Measurements from ENCODE around the gene TTC31.

Gene TTC31

DNA sequence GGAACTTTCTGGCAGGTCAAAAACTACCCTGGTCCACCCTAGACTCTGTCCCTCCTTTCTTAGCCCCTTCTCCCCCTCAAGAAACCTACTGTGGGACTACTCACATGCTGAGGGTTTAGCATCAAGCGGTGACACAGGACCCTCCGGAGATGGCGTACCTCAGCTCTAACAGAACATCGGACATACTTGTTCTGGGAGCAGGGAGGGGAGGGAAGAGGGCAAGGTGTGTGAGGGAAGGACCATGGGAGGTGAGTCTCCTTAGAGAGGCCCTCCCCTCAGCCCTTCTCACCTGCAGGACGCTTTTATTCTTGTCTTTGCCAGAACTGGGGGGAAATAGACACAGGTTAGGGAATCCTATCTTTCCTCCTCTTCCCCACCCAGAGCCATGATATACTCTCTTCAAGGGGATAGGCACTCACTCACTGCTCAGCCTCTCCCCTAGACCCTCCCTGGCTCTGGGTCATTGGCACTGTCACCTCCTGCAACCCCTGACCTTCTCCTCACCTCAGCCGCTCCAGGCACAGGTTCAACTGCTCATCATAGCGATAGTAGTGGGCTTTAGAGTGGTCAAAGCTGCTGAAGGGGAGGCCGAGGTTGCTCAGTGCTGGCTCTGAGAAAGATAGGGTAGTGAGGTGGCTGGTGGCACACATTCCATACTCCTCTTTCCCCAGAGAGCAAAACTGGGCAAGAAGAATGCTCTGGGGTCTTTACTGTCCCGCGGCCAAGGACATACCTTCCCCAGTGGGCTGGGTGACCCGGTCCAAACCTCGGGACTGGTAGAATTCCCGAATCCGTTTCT, 22.8 kb downstream of the TTC31 start:
- no peak for DNase-seq

GRCh38 chr2:74507145-74507925, 24.5 kb downstream of the TTC31 start, which contains the start of gene PCGF1:
TSS of gene PCGF1 (minus strand) at chr2:74507695. CDS start at chr2:74507668, 27 bp downstream.
- peak; percentile 99 for DNase-seq

DNA sequence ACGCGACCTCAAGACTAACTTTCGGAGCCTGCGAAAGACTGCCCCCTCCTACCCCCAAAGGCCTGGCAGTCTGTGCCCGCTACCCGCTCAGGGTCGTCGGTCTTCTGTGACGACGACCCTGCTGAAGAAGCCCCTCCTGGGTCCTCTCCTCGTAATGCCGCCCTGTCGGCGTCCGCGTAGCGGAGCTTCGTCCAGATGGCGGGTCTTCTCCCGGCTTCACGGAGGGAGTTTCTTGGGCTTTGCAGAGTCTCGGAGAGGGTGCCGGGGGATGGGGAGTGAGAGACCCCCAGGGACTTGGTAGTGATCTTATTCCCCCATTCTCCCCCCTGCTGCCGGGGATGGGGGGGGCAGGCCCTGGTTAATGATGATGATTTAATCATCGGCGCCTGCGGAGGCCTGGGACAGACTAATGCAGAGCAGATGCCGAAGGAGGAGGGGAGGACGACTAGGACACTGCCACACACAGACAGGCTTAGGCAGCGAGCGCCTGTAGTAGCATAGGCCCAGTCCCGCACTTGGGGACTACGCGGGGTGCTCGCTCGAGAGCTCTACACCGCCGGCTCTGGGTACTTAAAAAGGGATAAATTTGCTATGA, 25.1 kb downstream of the TTC31 start:
- peak in 1 of 2 experiments; percentile 13 for DNase-seq

GRCh38 chr2:74510272-74510671, 27.4 kb downstream of the TTC31 start:
- DNase-seq = no peak

GRCh38 chr2:74511104-74511989, 28.5 kb downstream of the TTC31 start:
- no peak for DNase-seq

DNA sequence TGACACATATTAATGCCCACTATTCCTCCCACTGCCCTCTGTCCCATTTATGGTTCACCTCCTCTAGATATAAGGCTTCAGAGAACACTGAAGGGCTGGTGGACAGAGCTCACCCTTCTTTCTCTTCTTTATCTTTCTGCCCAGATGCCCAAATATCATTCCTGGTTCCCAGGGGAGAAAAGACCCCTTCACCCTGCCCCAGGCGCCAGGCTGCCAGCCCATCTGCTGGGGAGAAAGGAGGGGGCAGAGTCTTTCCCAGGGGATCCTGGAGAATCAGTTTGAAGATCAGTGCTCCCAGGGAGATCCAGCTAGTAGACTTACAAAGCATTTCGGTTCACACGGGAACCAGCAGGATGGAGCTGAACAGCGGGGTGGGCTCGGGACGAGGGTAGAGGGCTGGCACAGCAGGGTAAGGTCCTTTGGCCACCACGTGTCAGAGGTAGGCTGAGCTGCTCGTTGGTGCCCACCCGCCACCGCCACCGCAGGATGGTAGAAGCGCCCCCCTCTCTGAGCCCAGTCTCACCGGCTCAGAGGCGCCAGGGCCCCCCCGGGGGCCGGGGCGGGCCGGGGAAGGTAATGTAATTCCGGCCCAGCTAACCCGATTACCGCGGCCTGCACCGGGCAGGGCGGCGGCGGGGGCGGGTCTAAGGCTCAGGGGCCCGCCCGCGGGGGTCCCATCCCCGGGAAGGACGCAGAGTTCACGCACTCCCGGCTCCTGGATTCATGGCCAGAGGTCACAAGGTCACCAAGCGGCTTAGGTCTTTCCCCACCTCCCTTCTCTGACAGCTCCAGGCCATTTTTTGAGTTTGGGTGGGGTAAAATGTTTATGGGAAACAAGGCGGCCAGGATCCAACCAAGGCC, 30.1 kb downstream of the TTC31 start:
- DNase-seq = no peak

- DNase-seq = peak; percentile 24 to 25
These were observed 30.9 kb downstream of the TTC31 start for GRCh38 chr2:74513605-74514367.

GRCh38 chr2:74514368-74515270, 31.7 kb downstream of the TTC31 start, which contains the start of gene TLX2:
TSS of gene TLX2 (plus strand) at chr2:74514450. CDS start at chr2:74514807, 357 bp downstream.
- DNase-seq = no peak

GRCh38 chr2:74515271-74515980, 32.5 kb downstream of the TTC31 start:
- DNase-seq = no peak

GRCh38 chr2:74515981-74516633, 33.2 kb downstream of the TTC31 start:
- DNase-seq = peak; percentile 77 to 79

DNA sequence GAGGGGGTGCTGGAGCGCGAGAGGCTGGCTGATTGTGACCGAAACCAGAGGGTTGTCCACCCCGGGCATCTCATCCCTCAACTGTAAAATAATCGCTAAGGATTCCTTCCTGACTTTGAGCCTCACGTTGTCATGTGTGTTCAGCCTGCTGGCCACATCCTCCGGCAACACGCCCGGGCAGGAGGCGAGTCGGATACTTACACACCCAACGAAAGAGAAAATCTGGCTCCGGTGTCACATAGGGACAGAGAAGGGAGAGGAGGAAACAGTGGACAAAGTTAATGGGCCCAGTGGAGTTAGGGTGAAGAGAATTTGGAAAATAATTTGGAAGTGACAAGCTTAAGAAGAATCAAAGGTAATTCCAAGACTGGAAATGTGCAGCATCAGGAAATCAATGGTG, 33.8 kb downstream of the TTC31 start:
- DNase-seq = no peak

- no peak for DNase-seq
These were observed 39.6 kb downstream of the TTC31 start for GRCh38 chr2:74522516-74522915.

DNA sequence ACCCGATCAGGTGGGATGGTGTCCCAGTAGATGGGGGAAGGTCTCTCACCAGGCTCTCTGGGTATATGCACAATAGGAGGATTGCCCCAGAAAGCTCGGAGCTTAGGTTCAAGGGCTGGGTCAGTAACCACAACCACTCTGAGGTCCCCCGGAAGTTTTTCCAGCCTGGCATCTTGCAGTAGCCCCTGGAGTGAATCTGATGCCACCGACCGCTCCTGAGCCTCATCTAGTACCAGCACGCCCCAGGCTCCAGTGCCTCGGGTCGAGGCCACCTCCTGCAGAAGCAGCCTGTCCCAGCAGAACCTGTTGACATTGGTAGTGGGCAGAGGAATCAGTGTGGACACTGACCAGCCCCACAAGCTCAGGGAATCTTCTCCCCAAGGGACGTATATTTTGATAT, 41.1 kb downstream of the TTC31 start:
- DNase-seq = no peak

DNA sequence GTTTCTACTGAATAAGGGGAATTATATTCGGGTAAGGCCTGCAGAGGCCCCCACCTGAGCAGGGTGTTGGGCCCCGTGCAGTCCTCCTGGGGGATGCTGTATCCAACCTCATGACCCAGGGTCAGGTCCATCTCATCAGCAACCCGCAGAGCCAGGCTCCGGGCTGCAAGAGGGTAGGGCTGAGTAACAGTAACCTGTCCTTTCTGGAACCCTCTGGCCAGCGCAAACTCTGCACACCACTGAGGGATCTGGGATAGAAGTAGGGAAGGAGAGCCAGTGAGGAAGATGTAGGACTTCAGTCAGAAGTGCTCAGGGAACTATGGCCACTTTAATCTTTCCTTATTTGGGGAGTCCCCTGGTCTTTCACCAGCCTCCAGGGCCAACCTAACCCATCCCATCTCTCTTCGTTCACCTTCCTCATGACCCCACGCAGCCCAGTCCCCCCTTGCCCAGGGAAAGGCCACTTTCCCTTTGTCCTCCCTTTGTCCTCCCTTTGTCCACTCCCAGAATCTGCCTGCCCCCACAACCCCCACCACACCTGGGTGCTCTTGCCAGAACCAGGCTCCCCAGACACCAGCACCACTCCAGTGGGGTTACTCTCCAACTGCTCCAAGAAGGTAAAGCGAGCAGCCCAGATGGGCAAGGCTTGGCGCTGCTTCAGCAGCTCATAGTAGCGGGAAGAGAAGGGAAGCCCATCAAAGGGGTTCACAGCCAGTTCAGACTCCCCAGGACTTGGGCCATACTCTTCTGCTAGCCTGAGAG, 42.3 kb downstream of the TTC31 start:
- DNase-seq = no peak

DNA sequence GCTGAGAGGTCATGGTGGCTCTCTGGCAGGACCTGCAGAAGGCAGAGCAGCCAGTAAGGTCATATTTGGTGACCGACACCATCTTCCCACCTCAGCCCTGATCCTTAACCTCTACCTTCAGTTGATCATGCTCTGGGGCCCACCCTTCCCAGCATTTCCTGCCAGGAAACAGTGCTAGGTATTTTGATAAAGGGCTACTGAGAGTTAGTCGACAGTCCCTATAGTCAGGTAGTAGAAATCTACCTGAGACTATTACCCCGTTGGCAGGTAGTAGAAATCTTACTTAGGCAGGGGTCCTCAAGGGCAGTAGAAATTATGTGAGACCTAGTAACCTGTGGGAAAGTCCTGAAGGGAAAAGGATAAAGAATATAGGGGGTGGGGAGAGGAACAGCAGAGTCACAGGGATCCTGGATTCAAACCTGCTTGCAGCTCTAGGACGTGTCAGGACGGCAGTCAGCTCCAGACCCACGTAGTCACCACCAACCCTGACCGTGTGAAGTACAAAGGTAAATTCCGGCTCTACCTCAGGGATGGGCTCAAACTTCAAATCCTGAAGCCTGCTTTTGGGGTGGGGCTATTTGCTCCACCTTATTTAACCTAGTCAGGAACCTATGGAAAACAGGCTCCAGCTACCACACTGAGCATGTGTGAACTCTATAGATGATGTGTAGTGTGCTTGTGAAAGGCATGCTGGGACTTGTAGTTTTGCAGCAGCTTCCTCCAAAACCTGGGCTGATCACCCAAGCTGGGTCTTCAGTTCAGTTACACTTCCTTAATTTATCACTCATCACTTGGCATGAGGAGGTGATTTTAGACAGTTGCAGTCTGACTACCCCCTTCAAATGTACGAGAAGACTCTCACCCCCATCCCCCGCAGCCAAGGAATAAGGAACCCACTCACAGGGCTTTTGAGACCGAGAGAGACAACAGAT, 43.1 kb downstream of the TTC31 start, which contains the start of gene DQX1:
Gene DQX1, minus strand, starts transcription at position 515 of the 932 bp plus-strand sequence. Its CDS starts 502 bp downstream, at position 13.
- DNase-seq = no peak

GRCh38 chr2:74526649-74527230, 43.9 kb downstream of the TTC31 start:
- no peak for DNase-seq
